Neural cell (in vitro differentiated cells): ENCODE data around the gene CD200R1L. TPM values are rescaled to one million over a fixed set of nuclear protein-coding genes. Genes with fewer than 3 reads are reported as not detected.

Experiments
- H2AFZ ChIP-seq: fragments of 200-600, 300-800 bp; sonication (generic), shearing (Covaris generic); 2 replicates; pipeline ENCODE4 v1.6.0; 2014; ENCODE audit warnings: low read depth, mild to moderate bottlenecking, antibody characterized with exemption, low read length, moderate library complexity
- H3F3A ChIP-seq: fragments of 200-600 bp; shearing (Covaris generic); 2 replicates; pipeline ENCODE4 v1.6.1; 2016; ENCODE audit warnings: mild to moderate bottlenecking, moderate library complexity, mixed read lengths, antibody characterized with exemption, low read length; ENCODE audit not compliant: insufficient read depth, poor library complexity, severe bottlenecking
- H3K27ac ChIP-seq: fragments of 200-600, 300-800 bp; sonication (generic), shearing (Covaris generic); 2 replicates; pipeline ENCODE4 v1.5.1; 2014; ENCODE audit warnings: mild to moderate bottlenecking, low read length, moderate library complexity
- H3K27me3 ChIP-seq: fragments of 300-800, 200-600 bp; sonication (generic), shearing (Covaris generic); 2 replicates; pipeline ENCODE4 v1.6.0; 2014; ENCODE audit warnings: mild to moderate bottlenecking, low read depth, low read length, moderate library complexity; ENCODE audit not compliant: insufficient read depth
- H3K36me3 ChIP-seq: fragments of 300-800, 200-600 bp; sonication (generic), shearing (Covaris generic); 2 replicates; pipeline ENCODE4 v1.5.1; 2014; ENCODE audit warnings: mild to moderate bottlenecking, antibody characterized with exemption, low read length, moderate library complexity; ENCODE audit not compliant: insufficient read depth
- H3K4me2 ChIP-seq: fragments of 300-800, 200-600 bp; sonication (generic), shearing (Covaris generic); 2 replicates; pipeline ENCODE4 v1.6.0; 2014; ENCODE audit warnings: mild to moderate bottlenecking, low read length
- H3K4me3 ChIP-seq: fragments of 300-800, 200-600 bp; sonication (generic), shearing (Covaris generic); 2 replicates; pipeline ENCODE4 v1.5.1; 2014; ENCODE audit warnings: mild to moderate bottlenecking, low read length, moderate library complexity
- H3K79me2 ChIP-seq: fragments of 200-600 bp; shearing (Covaris generic); replicated peaks from 2 replicates; pipeline ENCODE4 v1.6.0; 2014; ENCODE audit warnings: mild to moderate bottlenecking, low read length, moderate library complexity; ENCODE audit not compliant: insufficient read depth
- H3K9ac ChIP-seq: fragments of 300-800, 200-600 bp; sonication (generic), shearing (Covaris generic); 2 replicates; pipeline ENCODE4 v1.6.1; 2016; ENCODE audit warnings: mild to moderate bottlenecking, low read length, mixed read lengths
- H3K9me2 ChIP-seq: fragments of 200-600 bp; shearing (Covaris generic); 2 replicates; pipeline ENCODE4 v1.6.1; 2016; ENCODE audit warnings: mild to moderate bottlenecking, low read length, mixed read lengths; ENCODE audit not compliant: insufficient read depth
- H3K9me3 ChIP-seq: fragments of 200-600, 300-800 bp; sonication (generic), shearing (Covaris generic); 2 replicates; pipeline ENCODE4 v1.6.1; 2016; ENCODE audit warnings: mild to moderate bottlenecking, mixed run types, low read length, moderate library complexity, mixed read lengths
- H4K20me1 ChIP-seq: fragments of 200-600 bp; shearing (Covaris generic); 2 replicates; pipeline ENCODE4 v1.6.1; 2016; ENCODE audit warnings: mild to moderate bottlenecking, mixed run types; ENCODE audit not compliant: insufficient read depth
- EP300 ChIP-seq: fragments of 450-650 bp; conservative IDR thresholded peaks from 2 replicates; pipeline ENCODE4 v1.6.1; 2014; ENCODE audit warnings: antibody characterized with exemption, mild to moderate bottlenecking, moderate library complexity; ENCODE audit not compliant: poor library complexity, severe bottlenecking
- EZH2 ChIP-seq: fragments of 200-600, 300-800 bp; shearing (Covaris generic), sonication (generic); IDR thresholded peaks from 2 replicates; pipeline ENCODE4 v1.6.1; 2014; ENCODE audit warnings: antibody characterized with exemption, low read length, borderline replicate concordance, mild to moderate bottlenecking; ENCODE audit not compliant: insufficient read depth, poor library complexity, severe bottlenecking
- MXI1 ChIP-seq: fragments of 450-650 bp; conservative IDR thresholded peaks from 2 replicates; pipeline ENCODE4 v1.6.1; 2014; ENCODE audit warnings: antibody characterized with exemption, mild to moderate bottlenecking; ENCODE audit not compliant: poor library complexity, severe bottlenecking
- POLR2AphosphoS5 ChIP-seq: IDR thresholded peaks from 2 replicates; pipeline ENCODE4 v1.6.1; 2012
- RAD21 ChIP-seq: fragments of 450-650 bp; conservative IDR thresholded peaks from 2 replicates; pipeline ENCODE4 v1.6.1; 2014; ENCODE audit warnings: antibody characterized with exemption, mild to moderate bottlenecking, moderate library complexity
- SMC3 ChIP-seq: fragments of 450-650 bp; conservative IDR thresholded peaks from 2 replicates; pipeline ENCODE4 v1.6.1; 2014; ENCODE audit warnings: antibody characterized with exemption, mild to moderate bottlenecking, moderate library complexity; ENCODE audit not compliant: poor library complexity
- TAF1 ChIP-seq: IDR thresholded peaks from 2 replicates; pipeline ENCODE4 v1.6.1; 2012; ENCODE audit warnings: low read depth
- polyA plus RNA-seq: library from polyadenylated mRNA; depleted of rRNA; stranded (reverse); fragments of >200 nt; gene quantifications from 2 replicates; pipeline ENCODE4 v1.2.3, GENCODE V29; 2014
- TF ChIP-seq, protein P1 (sequence below): IDR thresholded peaks from 2 replicates; pipeline ENCODE4 v1.6.1; 2012; ENCODE audit warnings: borderline replicate concordance
- TF ChIP-seq, protein P2 (sequence below): fragments of 450-650 bp; IDR thresholded peaks from 2 replicates; pipeline ENCODE4 v1.5.1; 2014; ENCODE audit warnings: antibody characterized with exemption, mild to moderate bottlenecking, moderate library complexity; ENCODE audit not compliant: poor library complexity, severe bottlenecking

CD200R1L gene
- polyA plus RNA-seq, 1 donor from 2014 or later, result not detected

DNA sequence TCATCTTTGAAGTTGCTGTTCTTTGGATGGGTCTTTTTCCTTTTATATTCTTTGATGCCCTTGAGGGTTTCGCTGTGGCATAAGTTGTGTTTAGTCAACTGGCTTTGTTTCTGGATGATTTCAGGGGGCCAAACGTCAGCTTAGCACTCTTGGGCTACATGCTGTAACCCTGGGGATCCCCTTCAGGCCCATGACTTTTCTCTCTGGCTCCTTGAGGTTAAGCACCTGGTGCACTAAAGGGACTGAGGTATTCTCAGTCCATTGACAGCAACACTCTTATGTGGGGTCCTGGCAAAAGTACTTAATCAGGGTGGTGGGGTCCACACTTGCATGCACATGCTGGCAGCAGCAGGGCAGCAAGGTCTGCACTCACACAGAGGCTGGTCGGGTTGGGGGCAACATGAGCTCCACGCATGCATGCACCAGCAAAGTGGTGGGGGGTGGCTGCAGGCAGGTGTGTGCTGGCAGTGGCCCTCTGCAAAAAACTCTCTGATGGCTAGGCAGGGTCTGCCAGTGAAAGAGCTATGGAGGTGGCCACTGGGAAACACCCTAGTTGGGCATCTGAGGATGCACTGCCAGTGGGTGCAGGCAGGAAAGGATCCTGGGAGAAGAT lies 38.1 kb upstream of the CD200R1L start:
- no peak overlapping the region for H3K4me3 ChIP-seq
- no peak overlapping the region for H3K4me2 ChIP-seq
- no peaks in the 10 kb centered on the region for H3F3A ChIP-seq
- no peaks in the 10 kb centered on the region for H3K9me2 ChIP-seq
- no peaks in the 10 kb centered on the region for H3K27me3 ChIP-seq
- H3K9me3 ChIP-seq, result no peaks in the 10 kb centered on the region
- TF ChIP-seq MXI1 (no peak), SMC3 (no peak), POLR2AphosphoS5 (no peak), EP300 (no peak), TAF1 (no peak), EZH2 (no peak), RAD21 (no peak)
- TF ChIP-seq, protein P1, sequence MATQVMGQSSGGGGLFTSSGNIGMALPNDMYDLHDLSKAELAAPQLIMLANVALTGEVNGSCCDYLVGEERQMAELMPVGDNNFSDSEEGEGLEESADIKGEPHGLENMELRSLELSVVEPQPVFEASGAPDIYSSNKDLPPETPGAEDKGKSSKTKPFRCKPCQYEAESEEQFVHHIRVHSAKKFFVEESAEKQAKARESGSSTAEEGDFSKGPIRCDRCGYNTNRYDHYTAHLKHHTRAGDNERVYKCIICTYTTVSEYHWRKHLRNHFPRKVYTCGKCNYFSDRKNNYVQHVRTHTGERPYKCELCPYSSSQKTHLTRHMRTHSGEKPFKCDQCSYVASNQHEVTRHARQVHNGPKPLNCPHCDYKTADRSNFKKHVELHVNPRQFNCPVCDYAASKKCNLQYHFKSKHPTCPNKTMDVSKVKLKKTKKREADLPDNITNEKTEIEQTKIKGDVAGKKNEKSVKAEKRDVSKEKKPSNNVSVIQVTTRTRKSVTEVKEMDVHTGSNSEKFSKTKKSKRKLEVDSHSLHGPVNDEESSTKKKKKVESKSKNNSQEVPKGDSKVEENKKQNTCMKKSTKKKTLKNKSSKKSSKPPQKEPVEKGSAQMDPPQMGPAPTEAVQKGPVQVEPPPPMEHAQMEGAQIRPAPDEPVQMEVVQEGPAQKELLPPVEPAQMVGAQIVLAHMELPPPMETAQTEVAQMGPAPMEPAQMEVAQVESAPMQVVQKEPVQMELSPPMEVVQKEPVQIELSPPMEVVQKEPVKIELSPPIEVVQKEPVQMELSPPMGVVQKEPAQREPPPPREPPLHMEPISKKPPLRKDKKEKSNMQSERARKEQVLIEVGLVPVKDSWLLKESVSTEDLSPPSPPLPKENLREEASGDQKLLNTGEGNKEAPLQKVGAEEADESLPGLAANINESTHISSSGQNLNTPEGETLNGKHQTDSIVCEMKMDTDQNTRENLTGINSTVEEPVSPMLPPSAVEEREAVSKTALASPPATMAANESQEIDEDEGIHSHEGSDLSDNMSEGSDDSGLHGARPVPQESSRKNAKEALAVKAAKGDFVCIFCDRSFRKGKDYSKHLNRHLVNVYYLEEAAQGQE, result no peak
- TF ChIP-seq, protein P2, sequence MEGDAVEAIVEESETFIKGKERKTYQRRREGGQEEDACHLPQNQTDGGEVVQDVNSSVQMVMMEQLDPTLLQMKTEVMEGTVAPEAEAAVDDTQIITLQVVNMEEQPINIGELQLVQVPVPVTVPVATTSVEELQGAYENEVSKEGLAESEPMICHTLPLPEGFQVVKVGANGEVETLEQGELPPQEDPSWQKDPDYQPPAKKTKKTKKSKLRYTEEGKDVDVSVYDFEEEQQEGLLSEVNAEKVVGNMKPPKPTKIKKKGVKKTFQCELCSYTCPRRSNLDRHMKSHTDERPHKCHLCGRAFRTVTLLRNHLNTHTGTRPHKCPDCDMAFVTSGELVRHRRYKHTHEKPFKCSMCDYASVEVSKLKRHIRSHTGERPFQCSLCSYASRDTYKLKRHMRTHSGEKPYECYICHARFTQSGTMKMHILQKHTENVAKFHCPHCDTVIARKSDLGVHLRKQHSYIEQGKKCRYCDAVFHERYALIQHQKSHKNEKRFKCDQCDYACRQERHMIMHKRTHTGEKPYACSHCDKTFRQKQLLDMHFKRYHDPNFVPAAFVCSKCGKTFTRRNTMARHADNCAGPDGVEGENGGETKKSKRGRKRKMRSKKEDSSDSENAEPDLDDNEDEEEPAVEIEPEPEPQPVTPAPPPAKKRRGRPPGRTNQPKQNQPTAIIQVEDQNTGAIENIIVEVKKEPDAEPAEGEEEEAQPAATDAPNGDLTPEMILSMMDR, result no peak
- no peak overlapping the region for H3K9ac ChIP-seq
- H4K20me1 ChIP-seq, result no peaks in the 10 kb centered on the region
- no peaks in the 10 kb centered on the region for H3K79me2 ChIP-seq
- H3K27ac ChIP-seq, result no peak overlapping the region
- no peak overlapping the region for H2AFZ ChIP-seq
- H3K36me3 ChIP-seq, result no peaks in the 10 kb centered on the region

DNA sequence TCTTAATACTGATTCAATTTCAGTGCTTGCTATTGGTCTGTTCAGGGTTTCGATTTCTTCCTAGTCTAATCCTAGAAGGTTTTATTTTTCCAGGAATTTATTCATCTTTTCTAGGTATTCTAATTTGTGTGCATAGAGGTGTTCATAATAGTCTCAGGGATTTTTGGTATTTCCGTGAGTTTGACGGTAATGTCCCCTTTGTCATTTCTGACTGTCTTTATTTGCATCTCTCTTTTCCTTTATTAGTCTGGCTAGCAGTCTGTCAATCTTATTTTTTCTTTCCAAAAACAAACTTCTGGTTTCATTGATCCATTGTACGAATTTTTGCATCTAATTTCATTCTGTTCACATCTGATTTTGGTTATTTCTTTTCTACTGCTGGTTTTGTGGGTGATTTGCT lies 35.2 kb upstream of the CD200R1L start:
- Histone ChIP-seq H3K4me2 (no peak overlapping the region), H3K27me3 (no peaks in the 10 kb centered on the region), H4K20me1 (no peaks in the 10 kb centered on the region), H3K79me2 (no peaks in the 10 kb centered on the region), H3K9me2 (no peaks in the 10 kb centered on the region), H3K27ac (no peak overlapping the region), H3K36me3 (no peaks in the 10 kb centered on the region), H3K9ac (no peak overlapping the region), H2AFZ (no peak overlapping the region), H3K4me3 (no peak overlapping the region), H3F3A (no peaks in the 10 kb centered on the region), H3K9me3 (no peaks in the 10 kb centered on the region)
- TF ChIP-seq RAD21, result no peak
- TF ChIP-seq MXI1, result no peak
